H1 (cell line): Measurements from ENCODE around the gene PLAC9.

ENCODE experiments used
- ATF2 ChIP-seq: IDR thresholded peaks from 2 replicates; pipeline ENCODE4 v1.6.1; 2012; ENCODE audit warnings: low read length, inconsistent platforms
- BCL11A ChIP-seq, 2 experiments: IDR thresholded peaks; one replicate each; pipeline ENCODE4 v1.6.1; 2011; ENCODE audit warnings: low read depth in 2 of 2, low read length in 2 of 2, mild to moderate bottlenecking in 2 of 2
- CTCF ChIP-seq, 3 experiments: IDR thresholded peaks; 1 replicate in 2 of 3; 2 replicates in 1 of 3; pipeline versions ENCODE4 v1.5.1 to v1.6.1; 2011; ENCODE audit warnings: low read length in 3 of 3, mild to moderate bottlenecking in 3 of 3, inconsistent platforms in 2 of 3, low read depth in 1 of 3, moderate library complexity in 1 of 3; ENCODE audit not compliant: insufficient read depth in 1 of 3; ENCODE audit errors: control extremely low read depth in 1 of 3
- EGR1 ChIP-seq: IDR thresholded peaks from 2 replicates; pipeline ENCODE4 v1.6.1; 2011; ENCODE audit warnings: low read depth, low read length, borderline replicate concordance
- GTF2F1 ChIP-seq: IDR thresholded peaks from 2 replicates; pipeline ENCODE4 v1.6.1; 2012; ENCODE audit warnings: low read depth, low read length, improper control_type of control experiment, borderline replicate concordance
- MAFK ChIP-seq: IDR thresholded peaks from 2 replicates; pipeline ENCODE4 v1.6.1; 2012; ENCODE audit warnings: low read depth, mild to moderate bottlenecking, improper control_type of control experiment, low read length
- MAX ChIP-seq: IDR thresholded peaks from 2 replicates; pipeline ENCODE4 v1.6.1; 2012; ENCODE audit warnings: inconsistent platforms
- POLR2A ChIP-seq, 2 experiments: IDR thresholded peaks; 1 replicate in 1 of 2; 2 replicates in 1 of 2; pipeline ENCODE4 v1.6.1; 2011; ENCODE audit warnings: low read depth in 2 of 2, low read length in 2 of 2, mild to moderate bottlenecking in 2 of 2; ENCODE audit errors: control extremely low read depth in 1 of 2
- POLR2AphosphoS5 ChIP-seq: IDR thresholded peaks from 2 replicates; pipeline ENCODE4 v1.6.1; 2011; ENCODE audit warnings: low read depth, low read length
- RFX5 ChIP-seq: IDR thresholded peaks from 2 replicates; pipeline ENCODE4 v1.6.1; 2011; ENCODE audit warnings: low read depth, low read length, improper control_type of control experiment, borderline replicate concordance
- RNF2 ChIP-seq: fragments of 200-900, 300-1000 bp; sonication (generic); IDR thresholded peaks from 2 replicates; pipeline ENCODE4 v1.7.1; 2016; ENCODE audit warnings: borderline replicate concordance, low read depth, mild to moderate bottlenecking, antibody characterized with exemption, low read length; ENCODE audit not compliant: poor library complexity, severe bottlenecking; ENCODE audit errors: missing control alignments
- TAF1 ChIP-seq: IDR thresholded peaks from 2 replicates; pipeline ENCODE4 v1.6.1; 2011; ENCODE audit warnings: mild to moderate bottlenecking, low read depth, low read length

GRCh38 chr10:80188713-80189112 is 56.2 kb downstream of the PLAC9 start:
- TF ChIP-seq CTCF (IDR thresholded peaks at IDR 0.05; ENCODE audit: control extremely low read depth in 1 of 3, insufficient read depth in 1 of 3, low read depth in 1 of 3, low read length in 3 of 3) (no peak), POLR2AphosphoS5 (no peak), BCL11A (IDR thresholded peaks at IDR 0.05; ENCODE audit: low read depth in 2 of 2, low read length in 2 of 2) (no peak), RFX5 (no peak), MAX (no peak), POLR2A (IDR thresholded peaks at IDR 0.05; ENCODE audit: control extremely low read depth in 1 of 2, low read depth in 2 of 2, low read length in 2 of 2) (no peak), ATF2 (no peak), RNF2 (no peak), TAF1 (no peak), GTF2F1 (no peak), MAFK (no peak), EGR1 (no peak)
